Smooth muscle cell (in vitro differentiated cells): ENCODE data around the gene AMOTL2. TPM values are rescaled to one million over a fixed set of nuclear protein-coding genes. Genes with fewer than 3 reads are reported as not detected.

Source experiments
- DNase-seq: peaks from one replicate; lab custom pipeline; 2025; ENCODE audit not compliant: unreplicated experiment; lab: John Stamatoyannopoulos, UW
- H2AFZ ChIP-seq: fragments of 200-600 bp; sonication (generic); 2 replicates; pipeline ENCODE4 v1.6.0; 2016; ENCODE audit warnings: antibody characterized with exemption, low read depth, mild to moderate bottlenecking
- H3F3A ChIP-seq: fragments of 200-600 bp; sonication (generic); 2 replicates; pipeline ENCODE4 v1.6.0; 2017; ENCODE audit warnings: antibody characterized with exemption, low read depth
- H3K27ac ChIP-seq: fragments of 200-600 bp; sonication (generic); 2 replicates; pipeline ENCODE4 v1.5.1; 2016; ENCODE audit warnings: low read depth, mild to moderate bottlenecking
- H3K27me3 ChIP-seq: fragments of 200-600 bp; sonication (generic); 2 replicates; pipeline ENCODE4 v1.6.1; 2016; ENCODE audit warnings: low read depth, mild to moderate bottlenecking
- H3K36me3 ChIP-seq: fragments of 200-600 bp; sonication (generic); 2 replicates; pipeline ENCODE4 v1.5.1; 2016; ENCODE audit warnings: low read depth
- H3K4me1 ChIP-seq: fragments of 200-600 bp; sonication (generic); 2 replicates; pipeline ENCODE4 v1.5.1; 2016; ENCODE audit warnings: low read depth
- H3K4me2 ChIP-seq: fragments of 200-600 bp; sonication (generic); 2 replicates; pipeline ENCODE4 v1.6.0; 2016; ENCODE audit warnings: mild to moderate bottlenecking
- H3K4me3 ChIP-seq: fragments of 200-600 bp; sonication (generic); 2 replicates; pipeline ENCODE4 v1.5.1; 2016; ENCODE audit warnings: mild to moderate bottlenecking
- H3K79me2 ChIP-seq: fragments of 200-600 bp; sonication (generic); 2 replicates; pipeline ENCODE4 v1.6.0; 2016; ENCODE audit warnings: low read depth, mild to moderate bottlenecking
- H3K9ac ChIP-seq: fragments of 200-600 bp; sonication (generic); 2 replicates; pipeline ENCODE4 v1.6.0; 2016; ENCODE audit warnings: low read depth
- H3K9me3 ChIP-seq: fragments of 200-600 bp; sonication (generic); replicated peaks from 2 replicates; pipeline ENCODE4 v1.5.1; 2016; ENCODE audit warnings: low read depth
- H4K20me1 ChIP-seq: fragments of 200-600 bp; sonication (generic); 2 replicates; pipeline ENCODE4 v1.6.0; 2016; ENCODE audit warnings: low read depth
- WGBS: methylation state at CpG from one replicate; pipeline ENCODE4 v1.1.7; 2016; ENCODE audit warnings: low lambda C conversion rate; 5-methylcytosine and 5-hydroxymethylcytosine counted together
- polyA plus RNA-seq: library from polyadenylated mRNA; unstranded; fragments of >200 nt; fragmentation: Nextera tagmentation; extraction: Ambion mirVana; gene quantifications from 2 replicates; pipeline ENCODE4 v1.2.1, GENCODE V29; 2016
- total RNA-seq: library from RNA; depleted of rRNA; stranded (reverse); fragments of >200 nt; gene quantifications from 2 replicates; pipeline ENCODE4 v1.2.3, GENCODE V29; 2014
- TF ChIP-seq, protein P1 (sequence below): fragments of 200-600 bp; sonication (generic); IDR thresholded peaks from 2 replicates; pipeline ENCODE4 v1.5.1; 2017; ENCODE audit warnings: borderline replicate concordance, mild to moderate bottlenecking, antibody characterized with exemption; ENCODE audit not compliant: insufficient read depth, poor library complexity, severe bottlenecking

AMOTL2 gene
- total and polyA plus RNA-seq, 2 experiments from 2014 or later: 109 to 114 TPM

DNA sequence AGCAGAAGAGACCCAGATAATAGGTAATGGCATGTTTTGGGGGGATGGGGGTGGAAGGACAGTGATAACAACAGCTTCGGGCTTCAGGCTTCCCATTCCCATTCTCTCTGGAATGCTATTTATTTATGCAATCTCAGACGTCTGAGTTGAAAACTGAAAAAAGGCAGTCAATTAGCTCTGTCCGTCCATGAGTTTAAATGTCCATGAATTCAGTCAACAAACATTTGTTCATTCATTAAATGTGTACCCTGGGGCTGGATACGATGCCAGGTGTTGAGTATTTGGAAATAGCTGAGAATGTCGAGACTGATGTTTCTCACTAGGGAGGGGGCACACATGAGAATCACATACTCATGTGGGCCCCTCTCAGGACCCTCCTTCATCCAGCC is 42.4 kb downstream of the AMOTL2 start:
- Histone ChIP-seq H3K9me3 (no peaks in the 10 kb centered on the region), H3K4me1 (peaks cover 61% of the 10 kb centered on the region), H3K4me3 (no peak overlapping the region), H2AFZ (no peak overlapping the region), H3K9ac (no peak overlapping the region), H3F3A (peaks cover 51% of the 10 kb centered on the region), H3K27ac (peak overlapping the region; percentile 70), H3K4me2 (peak overlapping the region; percentile 66), H3K36me3 (no peaks in the 10 kb centered on the region), H3K79me2 (no peaks in the 10 kb centered on the region), H4K20me1 (no peaks in the 10 kb centered on the region), H3K27me3 (no peaks in the 10 kb centered on the region)
- 31% methylated on average over 5 of the region's 5 CpGs for WGBS
- DNase-seq: no peak
- TF ChIP-seq, protein P1, sequence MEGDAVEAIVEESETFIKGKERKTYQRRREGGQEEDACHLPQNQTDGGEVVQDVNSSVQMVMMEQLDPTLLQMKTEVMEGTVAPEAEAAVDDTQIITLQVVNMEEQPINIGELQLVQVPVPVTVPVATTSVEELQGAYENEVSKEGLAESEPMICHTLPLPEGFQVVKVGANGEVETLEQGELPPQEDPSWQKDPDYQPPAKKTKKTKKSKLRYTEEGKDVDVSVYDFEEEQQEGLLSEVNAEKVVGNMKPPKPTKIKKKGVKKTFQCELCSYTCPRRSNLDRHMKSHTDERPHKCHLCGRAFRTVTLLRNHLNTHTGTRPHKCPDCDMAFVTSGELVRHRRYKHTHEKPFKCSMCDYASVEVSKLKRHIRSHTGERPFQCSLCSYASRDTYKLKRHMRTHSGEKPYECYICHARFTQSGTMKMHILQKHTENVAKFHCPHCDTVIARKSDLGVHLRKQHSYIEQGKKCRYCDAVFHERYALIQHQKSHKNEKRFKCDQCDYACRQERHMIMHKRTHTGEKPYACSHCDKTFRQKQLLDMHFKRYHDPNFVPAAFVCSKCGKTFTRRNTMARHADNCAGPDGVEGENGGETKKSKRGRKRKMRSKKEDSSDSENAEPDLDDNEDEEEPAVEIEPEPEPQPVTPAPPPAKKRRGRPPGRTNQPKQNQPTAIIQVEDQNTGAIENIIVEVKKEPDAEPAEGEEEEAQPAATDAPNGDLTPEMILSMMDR: no peak

DNA sequence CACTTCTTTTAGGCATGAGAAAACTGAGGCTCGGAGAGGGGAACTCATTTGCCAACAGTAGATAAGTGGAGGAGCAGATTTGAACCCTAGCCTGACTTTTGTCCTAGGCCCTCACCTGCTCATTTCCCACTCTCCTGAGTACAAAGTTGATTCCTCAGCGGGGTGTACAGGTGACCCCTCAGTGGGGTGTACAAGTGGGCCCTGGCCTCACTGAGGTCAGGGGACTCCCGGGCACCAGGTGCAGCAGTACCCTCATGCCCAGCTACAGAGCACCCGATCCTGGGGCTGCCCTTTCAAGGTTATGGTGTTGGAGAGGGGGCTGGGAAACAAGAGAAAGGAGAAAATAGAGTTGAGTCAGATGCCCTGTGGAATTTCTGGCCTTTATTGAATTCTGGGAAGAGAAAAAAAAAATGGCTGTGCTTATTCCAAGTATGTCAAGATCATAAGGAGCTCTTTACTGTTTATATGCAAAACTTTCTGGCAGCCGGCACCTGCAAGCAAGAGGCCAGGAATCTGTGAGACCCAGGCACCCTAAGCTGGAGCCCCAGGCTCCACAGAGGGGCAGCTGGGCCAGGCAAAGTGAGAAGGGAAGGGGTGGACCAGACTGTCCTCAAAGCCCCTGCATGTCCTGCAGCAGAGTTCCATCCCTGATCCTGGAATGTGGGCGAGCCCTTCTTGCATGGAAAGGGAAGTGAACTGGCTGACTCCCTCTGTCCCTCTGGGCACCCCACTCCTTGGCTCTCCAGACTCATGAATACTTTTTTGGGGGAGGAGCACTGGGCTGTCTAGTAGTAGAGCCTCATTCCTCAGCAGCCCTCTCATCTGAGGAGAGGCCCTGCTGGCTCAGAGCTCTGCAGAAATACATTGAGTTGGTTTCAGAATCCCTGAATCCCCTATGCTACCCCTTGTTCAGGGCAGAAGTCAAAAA is 43.1 kb downstream of the AMOTL2 start:
- no peak overlapping the region for H2AFZ ChIP-seq

DNA sequence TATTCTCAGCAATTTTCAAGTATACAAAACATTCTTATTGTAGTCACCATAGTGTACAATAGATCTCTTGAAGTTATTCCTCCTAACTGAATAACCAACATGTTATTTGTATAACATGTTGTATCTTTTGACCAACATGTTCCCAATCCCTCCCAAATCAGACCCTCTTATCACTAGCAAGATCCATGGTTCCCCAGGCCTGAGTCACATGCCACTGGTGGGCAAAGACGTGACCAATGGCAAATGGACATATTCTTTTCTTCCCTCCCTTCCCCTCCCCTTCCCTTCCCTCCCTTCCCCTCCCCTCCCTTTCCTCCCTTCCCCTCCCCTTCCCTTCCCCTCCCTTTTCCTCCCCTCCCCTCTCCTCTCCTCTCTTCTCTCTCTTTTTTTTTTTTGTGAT is 45.4 kb downstream of the AMOTL2 start:
- no peak overlapping the region for H3K4me3 ChIP-seq
- DNase-seq: no peak

More for the DNA sequence above, 43.1 kb downstream of the AMOTL2 start:
- no peak overlapping the region for H3K4me3 ChIP-seq
- TF ChIP-seq, protein P1: no peak
- 63% methylated on average over 6 of the region's 6 CpGs for WGBS
- no peak for DNase-seq
- peak overlapping the region; percentile 70 for H3K27ac ChIP-seq
- H3K4me2 ChIP-seq: peak overlapping the region; percentile 66
- no peaks in the 10 kb centered on the region for H3K79me2 ChIP-seq
- H4K20me1 ChIP-seq: no peaks in the 10 kb centered on the region
- no peak overlapping the region for H3K9ac ChIP-seq
- no peaks in the 10 kb centered on the region for H3K36me3 ChIP-seq
- H3K27me3 ChIP-seq: no peaks in the 10 kb centered on the region
- peaks cover 67% of the 10 kb centered on the region for H3K4me1 ChIP-seq
- H3F3A ChIP-seq: peaks cover 57% of the 10 kb centered on the region
- no peaks in the 10 kb centered on the region for H3K9me3 ChIP-seq

More for the DNA sequence above, 45.4 kb downstream of the AMOTL2 start:
- Histone ChIP-seq H3K9ac (peak overlapping the region; percentile 7), H3F3A (peaks cover 52% of the 10 kb centered on the region), H3K36me3 (no peaks in the 10 kb centered on the region), H4K20me1 (no peaks in the 10 kb centered on the region), H2AFZ (no peak overlapping the region), H3K79me2 (no peaks in the 10 kb centered on the region), H3K4me2 (peak overlapping the region; percentile 54), H3K27me3 (no peaks in the 10 kb centered on the region), H3K27ac (peak overlapping the region; percentile 94), H3K9me3 (no peaks in the 10 kb centered on the region), H3K4me1 (peaks cover 58% of the 10 kb centered on the region)
- WGBS: 75% methylated on average over 1 of the region's 1 CpG
- TF ChIP-seq, protein P1: no peak
